Measurements from ENCODE around the gene ANAPC15.
A peak's percentile ranks its signal among the peaks of the same experiment; 100 is the strongest.

DNA sequence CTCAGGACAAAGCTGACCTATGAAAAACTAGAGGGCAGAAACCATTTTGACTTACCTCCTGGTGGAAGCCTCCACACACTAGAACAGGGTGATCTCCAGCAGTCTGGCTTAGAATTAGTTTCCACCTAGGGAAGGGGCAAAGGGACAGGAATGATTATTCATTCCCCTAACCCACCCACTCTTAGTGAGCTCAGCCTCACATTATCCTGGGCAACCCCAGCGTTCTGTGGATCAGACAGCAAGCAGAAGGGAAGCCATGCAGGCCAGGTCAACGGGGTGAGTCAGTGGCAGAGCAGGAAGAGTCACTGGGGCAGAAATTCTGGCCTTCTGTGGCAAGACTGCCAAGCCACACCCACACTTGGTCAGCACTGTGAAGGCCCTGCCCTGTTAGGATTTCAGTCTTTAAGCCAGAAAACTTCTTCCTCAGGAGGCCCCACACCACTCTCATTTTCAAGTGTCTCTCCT, 42.7 kb downstream of the ANAPC15 start:
- TF ChIP-seq RAD21 (IDR thresholded peaks at IDR 0.05; ENCODE audit: low read depth) = no peak
- TF ChIP-seq, protein P1, sequence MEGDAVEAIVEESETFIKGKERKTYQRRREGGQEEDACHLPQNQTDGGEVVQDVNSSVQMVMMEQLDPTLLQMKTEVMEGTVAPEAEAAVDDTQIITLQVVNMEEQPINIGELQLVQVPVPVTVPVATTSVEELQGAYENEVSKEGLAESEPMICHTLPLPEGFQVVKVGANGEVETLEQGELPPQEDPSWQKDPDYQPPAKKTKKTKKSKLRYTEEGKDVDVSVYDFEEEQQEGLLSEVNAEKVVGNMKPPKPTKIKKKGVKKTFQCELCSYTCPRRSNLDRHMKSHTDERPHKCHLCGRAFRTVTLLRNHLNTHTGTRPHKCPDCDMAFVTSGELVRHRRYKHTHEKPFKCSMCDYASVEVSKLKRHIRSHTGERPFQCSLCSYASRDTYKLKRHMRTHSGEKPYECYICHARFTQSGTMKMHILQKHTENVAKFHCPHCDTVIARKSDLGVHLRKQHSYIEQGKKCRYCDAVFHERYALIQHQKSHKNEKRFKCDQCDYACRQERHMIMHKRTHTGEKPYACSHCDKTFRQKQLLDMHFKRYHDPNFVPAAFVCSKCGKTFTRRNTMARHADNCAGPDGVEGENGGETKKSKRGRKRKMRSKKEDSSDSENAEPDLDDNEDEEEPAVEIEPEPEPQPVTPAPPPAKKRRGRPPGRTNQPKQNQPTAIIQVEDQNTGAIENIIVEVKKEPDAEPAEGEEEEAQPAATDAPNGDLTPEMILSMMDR (IDR thresholded peaks at IDR 0.05 in 2 of 3, conservative IDR thresholded peaks at IDR 0.05 in 1 of 3; ENCODE audit: borderline replicate concordance in 1 of 3, insufficient read depth in 1 of 3, low read depth in 2 of 3, low read length in 2 of 3) = no peak
- TF ChIP-seq, protein P2, sequence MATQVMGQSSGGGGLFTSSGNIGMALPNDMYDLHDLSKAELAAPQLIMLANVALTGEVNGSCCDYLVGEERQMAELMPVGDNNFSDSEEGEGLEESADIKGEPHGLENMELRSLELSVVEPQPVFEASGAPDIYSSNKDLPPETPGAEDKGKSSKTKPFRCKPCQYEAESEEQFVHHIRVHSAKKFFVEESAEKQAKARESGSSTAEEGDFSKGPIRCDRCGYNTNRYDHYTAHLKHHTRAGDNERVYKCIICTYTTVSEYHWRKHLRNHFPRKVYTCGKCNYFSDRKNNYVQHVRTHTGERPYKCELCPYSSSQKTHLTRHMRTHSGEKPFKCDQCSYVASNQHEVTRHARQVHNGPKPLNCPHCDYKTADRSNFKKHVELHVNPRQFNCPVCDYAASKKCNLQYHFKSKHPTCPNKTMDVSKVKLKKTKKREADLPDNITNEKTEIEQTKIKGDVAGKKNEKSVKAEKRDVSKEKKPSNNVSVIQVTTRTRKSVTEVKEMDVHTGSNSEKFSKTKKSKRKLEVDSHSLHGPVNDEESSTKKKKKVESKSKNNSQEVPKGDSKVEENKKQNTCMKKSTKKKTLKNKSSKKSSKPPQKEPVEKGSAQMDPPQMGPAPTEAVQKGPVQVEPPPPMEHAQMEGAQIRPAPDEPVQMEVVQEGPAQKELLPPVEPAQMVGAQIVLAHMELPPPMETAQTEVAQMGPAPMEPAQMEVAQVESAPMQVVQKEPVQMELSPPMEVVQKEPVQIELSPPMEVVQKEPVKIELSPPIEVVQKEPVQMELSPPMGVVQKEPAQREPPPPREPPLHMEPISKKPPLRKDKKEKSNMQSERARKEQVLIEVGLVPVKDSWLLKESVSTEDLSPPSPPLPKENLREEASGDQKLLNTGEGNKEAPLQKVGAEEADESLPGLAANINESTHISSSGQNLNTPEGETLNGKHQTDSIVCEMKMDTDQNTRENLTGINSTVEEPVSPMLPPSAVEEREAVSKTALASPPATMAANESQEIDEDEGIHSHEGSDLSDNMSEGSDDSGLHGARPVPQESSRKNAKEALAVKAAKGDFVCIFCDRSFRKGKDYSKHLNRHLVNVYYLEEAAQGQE (IDR thresholded peaks at IDR 0.05; ENCODE audit: low read depth) = no peak
- peak; percentile 23 for TF ChIP-seq YY1 (IDR thresholded peaks at IDR 0.05; ENCODE audit: extremely low read depth, insufficient replicate concordance, low read depth, low read length)
- no peak for TF ChIP-seq JUND (IDR thresholded peaks at IDR 0.05)
- peak; percentile 66 for TF ChIP-seq POLR2AphosphoS5 (IDR thresholded peaks at IDR 0.05; ENCODE audit: low read depth, low read length)
- TF ChIP-seq SRF (IDR thresholded peaks at IDR 0.05; ENCODE audit: low read depth) = no peak
- TF ChIP-seq CEBPB (IDR thresholded peaks at IDR 0.05; ENCODE audit: low read depth) = 0 out of 2 replicates have a peak, but pooled peaks have one; percentile 27
- TF ChIP-seq EZH2 (IDR thresholded peaks at IDR 0.05) = no peak
- no peak for TF ChIP-seq POLR2A (IDR thresholded peaks at IDR 0.05; ENCODE audit: borderline replicate concordance, extremely low read depth, insufficient read depth, insufficient read length)

All from HCT116 (cell line).